Measurements from ENCODE around the gene TSPAN9.

- TF ChIP-seq, protein P1, sequence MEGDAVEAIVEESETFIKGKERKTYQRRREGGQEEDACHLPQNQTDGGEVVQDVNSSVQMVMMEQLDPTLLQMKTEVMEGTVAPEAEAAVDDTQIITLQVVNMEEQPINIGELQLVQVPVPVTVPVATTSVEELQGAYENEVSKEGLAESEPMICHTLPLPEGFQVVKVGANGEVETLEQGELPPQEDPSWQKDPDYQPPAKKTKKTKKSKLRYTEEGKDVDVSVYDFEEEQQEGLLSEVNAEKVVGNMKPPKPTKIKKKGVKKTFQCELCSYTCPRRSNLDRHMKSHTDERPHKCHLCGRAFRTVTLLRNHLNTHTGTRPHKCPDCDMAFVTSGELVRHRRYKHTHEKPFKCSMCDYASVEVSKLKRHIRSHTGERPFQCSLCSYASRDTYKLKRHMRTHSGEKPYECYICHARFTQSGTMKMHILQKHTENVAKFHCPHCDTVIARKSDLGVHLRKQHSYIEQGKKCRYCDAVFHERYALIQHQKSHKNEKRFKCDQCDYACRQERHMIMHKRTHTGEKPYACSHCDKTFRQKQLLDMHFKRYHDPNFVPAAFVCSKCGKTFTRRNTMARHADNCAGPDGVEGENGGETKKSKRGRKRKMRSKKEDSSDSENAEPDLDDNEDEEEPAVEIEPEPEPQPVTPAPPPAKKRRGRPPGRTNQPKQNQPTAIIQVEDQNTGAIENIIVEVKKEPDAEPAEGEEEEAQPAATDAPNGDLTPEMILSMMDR (IDR thresholded peaks at IDR 0.05), result no peak
- TF ChIP-seq POLR2A (IDR thresholded peaks at IDR 0.05), result no peak
Observed at GRCh38 chr12:3178671-3179313, 101.6 kb downstream of the TSPAN9 start.

Data from testis (tissue), 2 donors.